WTC11 (cell line): ENCODE data around the gene CYTH3. TPM values are rescaled to one million over a fixed set of nuclear protein-coding genes. Genes with fewer than 3 reads are reported as not detected.

Experiments
- ATAC-seq: fragments of 200-7000 bp; cut with Tn5 transposase; 2 replicates; pipeline ENCODE4 v1.10.0; 2021; ENCODE audit warnings: mild to moderate bottlenecking, moderate library complexity
- CTCF ChIA-PET: fragments of 300-600 bp; sonication (Branson Sonifier 250); formaldehyde crosslinking; loops from one replicate; lab custom pipeline; 2021; ENCODE audit warnings: antibody characterized with exemption; lab: Charles Lee
- POLR2A ChIA-PET: fragments of 350-600 bp; sonication (Branson Sonifier 250); formaldehyde crosslinking; loops from one replicate; lab custom pipeline; 2021; ENCODE audit warnings: antibody characterized with exemption; lab: Charles Lee
- DNase-seq: peaks from one replicate; pipeline ENCODE4 v3.0.0; 2021; ENCODE audit warnings: low spot score
- H3K27ac Mint-ChIP-seq: 2 replicates; pipeline ENCODE4 v1.8.0; 2021; ENCODE audit warnings: mixed read lengths
- H3K27me3 Mint-ChIP-seq: 2 replicates; pipeline ENCODE4 v1.8.0; 2021; ENCODE audit warnings: low read depth, mild to moderate bottlenecking, moderate library complexity, mixed read lengths
- H3K36me3 Mint-ChIP-seq: 2 replicates; pipeline ENCODE4 v1.8.0; 2021; ENCODE audit warnings: mixed read lengths
- H3K4me1 Mint-ChIP-seq: 2 replicates; pipeline ENCODE4 v1.8.0; 2022; ENCODE audit warnings: mixed read lengths
- H3K4me3 Mint-ChIP-seq: 2 replicates; pipeline ENCODE4 v1.8.0; 2021; ENCODE audit warnings: mild to moderate bottlenecking, moderate library complexity, mixed read lengths
- H3K9me3 Mint-ChIP-seq: 2 replicates; pipeline ENCODE4 v1.8.0; 2021; ENCODE audit warnings: mixed read lengths
- FOXK1 ChIP-seq: sonication (generic); formaldehyde crosslinking; IDR thresholded peaks from 2 replicates; pipeline ENCODE4 v1.8.0; 2022; ENCODE audit warnings: mild to moderate bottlenecking, moderate library complexity, missing genetic modification reagents
- NFE2L1 ChIP-seq: sonication (generic); formaldehyde crosslinking; IDR thresholded peaks from 2 replicates; pipeline ENCODE4 v1.8.1; 2023; ENCODE audit warnings: missing genetic modification reagents
- SMAD3 ChIP-seq: sonication (generic); formaldehyde crosslinking; IDR thresholded peaks from 2 replicates; pipeline ENCODE4 v1.8.0; 2022; ENCODE audit warnings: missing genetic modification reagents, mild to moderate bottlenecking, borderline replicate concordance
- SMAD4 ChIP-seq: sonication (generic); formaldehyde crosslinking; IDR thresholded peaks from 2 replicates; pipeline ENCODE4 v1.8.0; 2022; ENCODE audit warnings: mild to moderate bottlenecking, missing genetic modification reagents
- SOX15 ChIP-seq: fragments of 250-450 bp; sonication (Bioruptor Pico); IDR thresholded peaks from 2 replicates; pipeline ENCODE4 v1.9.0; 2021; ENCODE audit warnings: mild to moderate bottlenecking
- TEAD4 ChIP-seq: sonication (generic); formaldehyde crosslinking; IDR thresholded peaks from 2 replicates; pipeline ENCODE4 v1.8.0; 2022; ENCODE audit warnings: mild to moderate bottlenecking, missing genetic modification reagents
- ZNF121 ChIP-seq: sonication (generic); formaldehyde crosslinking; IDR thresholded peaks from 2 replicates; pipeline ENCODE4 v1.8.0; 2023; ENCODE audit warnings: missing genetic modification reagents
- ZNF416 ChIP-seq: fragments of 250-450 bp; sonication (Bioruptor Pico); IDR thresholded peaks from 2 replicates; pipeline ENCODE4 v1.9.0; 2021; ENCODE audit warnings: mild to moderate bottlenecking, inconsistent platforms
- ZNF423 ChIP-seq: fragments of 250-450 bp; sonication (Bioruptor Pico); IDR thresholded peaks from 2 replicates; pipeline ENCODE4 v2.1.2; 2022; ENCODE audit warnings: mild to moderate bottlenecking, moderate library complexity
- total RNA-seq: library from RNA; stranded (reverse); gene quantifications from 3 replicates; pipeline ENCODE4 v1.2.3, GENCODE V29; 2021
- TF ChIP-seq, protein P1 (sequence below): fragments of 250-450 bp; sonication (Bioruptor Pico); IDR thresholded peaks from 2 replicates; pipeline ENCODE4 v1.9.0; 2021; ENCODE audit warnings: mild to moderate bottlenecking
- TF ChIP-seq, protein P2 (sequence below): sonication (generic); formaldehyde crosslinking; IDR thresholded peaks from 2 replicates; pipeline ENCODE4 v1.8.0; 2023; ENCODE audit warnings: mild to moderate bottlenecking, missing genetic modification reagents
- TF ChIP-seq, protein P3 (sequence below): sonication (generic); formaldehyde crosslinking; IDR thresholded peaks from 2 replicates; pipeline ENCODE4 v1.8.0; 2023; ENCODE audit warnings: missing genetic modification reagents, mild to moderate bottlenecking, borderline replicate concordance
- TF ChIP-seq, protein P4 (sequence below): sonication (generic); formaldehyde crosslinking; IDR thresholded peaks from 2 replicates; pipeline ENCODE4 v1.8.1; 2022; ENCODE audit warnings: mild to moderate bottlenecking, moderate library complexity, missing genetic modification reagents

The CYTH3 gene
- total RNA-seq, 1 experiment from 2014 or later, result 13.2 TPM

DNA sequence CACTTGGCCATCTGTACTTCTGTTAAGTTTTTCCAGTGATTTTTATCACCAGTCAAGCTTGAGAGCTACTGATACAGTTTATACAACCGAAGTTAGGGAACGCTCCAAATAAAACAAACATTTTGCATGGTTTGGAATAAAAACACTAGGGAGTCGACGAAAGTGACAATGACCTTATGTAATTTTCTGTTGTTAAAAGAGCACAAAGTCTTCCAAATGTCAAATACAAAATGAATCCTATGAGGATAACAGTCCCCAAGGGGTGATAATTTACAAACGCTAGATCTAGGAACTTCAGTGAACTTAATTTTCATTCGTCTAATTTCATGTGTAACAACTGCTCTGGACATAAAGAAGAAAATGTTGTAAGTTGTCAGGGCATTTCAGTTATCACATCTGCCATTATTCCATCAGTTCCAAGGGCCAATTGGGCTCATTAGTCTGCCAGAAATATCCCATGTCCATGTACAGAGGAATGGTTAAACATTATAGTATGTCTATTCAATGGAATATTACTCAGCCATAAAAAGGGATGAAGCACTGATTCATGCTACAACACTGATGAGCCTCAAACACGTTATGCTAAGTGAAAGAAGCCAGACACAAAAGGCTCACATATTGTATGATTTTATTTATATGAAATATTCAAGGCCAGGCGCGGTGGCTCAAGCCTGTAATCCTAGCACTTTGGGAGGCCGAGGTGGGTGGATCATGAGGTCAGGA is 38.0 kb upstream of the CYTH3 start (continued):
- TF ChIP-seq, protein P1, sequence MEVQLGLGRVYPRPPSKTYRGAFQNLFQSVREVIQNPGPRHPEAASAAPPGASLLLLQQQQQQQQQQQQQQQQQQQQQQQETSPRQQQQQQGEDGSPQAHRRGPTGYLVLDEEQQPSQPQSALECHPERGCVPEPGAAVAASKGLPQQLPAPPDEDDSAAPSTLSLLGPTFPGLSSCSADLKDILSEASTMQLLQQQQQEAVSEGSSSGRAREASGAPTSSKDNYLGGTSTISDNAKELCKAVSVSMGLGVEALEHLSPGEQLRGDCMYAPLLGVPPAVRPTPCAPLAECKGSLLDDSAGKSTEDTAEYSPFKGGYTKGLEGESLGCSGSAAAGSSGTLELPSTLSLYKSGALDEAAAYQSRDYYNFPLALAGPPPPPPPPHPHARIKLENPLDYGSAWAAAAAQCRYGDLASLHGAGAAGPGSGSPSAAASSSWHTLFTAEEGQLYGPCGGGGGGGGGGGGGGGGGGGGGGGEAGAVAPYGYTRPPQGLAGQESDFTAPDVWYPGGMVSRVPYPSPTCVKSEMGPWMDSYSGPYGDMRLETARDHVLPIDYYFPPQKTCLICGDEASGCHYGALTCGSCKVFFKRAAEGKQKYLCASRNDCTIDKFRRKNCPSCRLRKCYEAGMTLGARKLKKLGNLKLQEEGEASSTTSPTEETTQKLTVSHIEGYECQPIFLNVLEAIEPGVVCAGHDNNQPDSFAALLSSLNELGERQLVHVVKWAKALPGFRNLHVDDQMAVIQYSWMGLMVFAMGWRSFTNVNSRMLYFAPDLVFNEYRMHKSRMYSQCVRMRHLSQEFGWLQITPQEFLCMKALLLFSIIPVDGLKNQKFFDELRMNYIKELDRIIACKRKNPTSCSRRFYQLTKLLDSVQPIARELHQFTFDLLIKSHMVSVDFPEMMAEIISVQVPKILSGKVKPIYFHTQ, result no peak
- TF ChIP-seq ZNF121 (CRISPR knock-in tag) (no peak), ZNF416 (CRISPR knock-in tag) (no peak), SMAD3 (CRISPR knock-in tag) (no peak), TEAD4 (no peak), SOX15 (CRISPR knock-in tag) (no peak)
- TF ChIP-seq, protein P2, sequence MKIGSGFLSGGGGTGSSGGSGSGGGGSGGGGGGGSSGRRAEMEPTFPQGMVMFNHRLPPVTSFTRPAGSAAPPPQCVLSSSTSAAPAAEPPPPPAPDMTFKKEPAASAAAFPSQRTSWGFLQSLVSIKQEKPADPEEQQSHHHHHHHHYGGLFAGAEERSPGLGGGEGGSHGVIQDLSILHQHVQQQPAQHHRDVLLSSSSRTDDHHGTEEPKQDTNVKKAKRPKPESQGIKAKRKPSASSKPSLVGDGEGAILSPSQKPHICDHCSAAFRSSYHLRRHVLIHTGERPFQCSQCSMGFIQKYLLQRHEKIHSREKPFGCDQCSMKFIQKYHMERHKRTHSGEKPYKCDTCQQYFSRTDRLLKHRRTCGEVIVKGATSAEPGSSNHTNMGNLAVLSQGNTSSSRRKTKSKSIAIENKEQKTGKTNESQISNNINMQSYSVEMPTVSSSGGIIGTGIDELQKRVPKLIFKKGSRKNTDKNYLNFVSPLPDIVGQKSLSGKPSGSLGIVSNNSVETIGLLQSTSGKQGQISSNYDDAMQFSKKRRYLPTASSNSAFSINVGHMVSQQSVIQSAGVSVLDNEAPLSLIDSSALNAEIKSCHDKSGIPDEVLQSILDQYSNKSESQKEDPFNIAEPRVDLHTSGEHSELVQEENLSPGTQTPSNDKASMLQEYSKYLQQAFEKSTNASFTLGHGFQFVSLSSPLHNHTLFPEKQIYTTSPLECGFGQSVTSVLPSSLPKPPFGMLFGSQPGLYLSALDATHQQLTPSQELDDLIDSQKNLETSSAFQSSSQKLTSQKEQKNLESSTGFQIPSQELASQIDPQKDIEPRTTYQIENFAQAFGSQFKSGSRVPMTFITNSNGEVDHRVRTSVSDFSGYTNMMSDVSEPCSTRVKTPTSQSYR (CRISPR knock-in tag), result no peak
- TF ChIP-seq, protein P3, sequence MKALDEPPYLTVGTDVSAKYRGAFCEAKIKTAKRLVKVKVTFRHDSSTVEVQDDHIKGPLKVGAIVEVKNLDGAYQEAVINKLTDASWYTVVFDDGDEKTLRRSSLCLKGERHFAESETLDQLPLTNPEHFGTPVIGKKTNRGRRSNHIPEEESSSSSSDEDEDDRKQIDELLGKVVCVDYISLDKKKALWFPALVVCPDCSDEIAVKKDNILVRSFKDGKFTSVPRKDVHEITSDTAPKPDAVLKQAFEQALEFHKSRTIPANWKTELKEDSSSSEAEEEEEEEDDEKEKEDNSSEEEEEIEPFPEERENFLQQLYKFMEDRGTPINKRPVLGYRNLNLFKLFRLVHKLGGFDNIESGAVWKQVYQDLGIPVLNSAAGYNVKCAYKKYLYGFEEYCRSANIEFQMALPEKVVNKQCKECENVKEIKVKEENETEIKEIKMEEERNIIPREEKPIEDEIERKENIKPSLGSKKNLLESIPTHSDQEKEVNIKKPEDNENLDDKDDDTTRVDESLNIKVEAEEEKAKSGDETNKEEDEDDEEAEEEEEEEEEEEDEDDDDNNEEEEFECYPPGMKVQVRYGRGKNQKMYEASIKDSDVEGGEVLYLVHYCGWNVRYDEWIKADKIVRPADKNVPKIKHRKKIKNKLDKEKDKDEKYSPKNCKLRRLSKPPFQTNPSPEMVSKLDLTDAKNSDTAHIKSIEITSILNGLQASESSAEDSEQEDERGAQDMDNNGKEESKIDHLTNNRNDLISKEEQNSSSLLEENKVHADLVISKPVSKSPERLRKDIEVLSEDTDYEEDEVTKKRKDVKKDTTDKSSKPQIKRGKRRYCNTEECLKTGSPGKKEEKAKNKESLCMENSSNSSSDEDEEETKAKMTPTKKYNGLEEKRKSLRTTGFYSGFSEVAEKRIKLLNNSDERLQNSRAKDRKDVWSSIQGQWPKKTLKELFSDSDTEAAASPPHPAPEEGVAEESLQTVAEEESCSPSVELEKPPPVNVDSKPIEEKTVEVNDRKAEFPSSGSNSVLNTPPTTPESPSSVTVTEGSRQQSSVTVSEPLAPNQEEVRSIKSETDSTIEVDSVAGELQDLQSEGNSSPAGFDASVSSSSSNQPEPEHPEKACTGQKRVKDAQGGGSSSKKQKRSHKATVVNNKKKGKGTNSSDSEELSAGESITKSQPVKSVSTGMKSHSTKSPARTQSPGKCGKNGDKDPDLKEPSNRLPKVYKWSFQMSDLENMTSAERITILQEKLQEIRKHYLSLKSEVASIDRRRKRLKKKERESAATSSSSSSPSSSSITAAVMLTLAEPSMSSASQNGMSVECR, result no peak

DNA sequence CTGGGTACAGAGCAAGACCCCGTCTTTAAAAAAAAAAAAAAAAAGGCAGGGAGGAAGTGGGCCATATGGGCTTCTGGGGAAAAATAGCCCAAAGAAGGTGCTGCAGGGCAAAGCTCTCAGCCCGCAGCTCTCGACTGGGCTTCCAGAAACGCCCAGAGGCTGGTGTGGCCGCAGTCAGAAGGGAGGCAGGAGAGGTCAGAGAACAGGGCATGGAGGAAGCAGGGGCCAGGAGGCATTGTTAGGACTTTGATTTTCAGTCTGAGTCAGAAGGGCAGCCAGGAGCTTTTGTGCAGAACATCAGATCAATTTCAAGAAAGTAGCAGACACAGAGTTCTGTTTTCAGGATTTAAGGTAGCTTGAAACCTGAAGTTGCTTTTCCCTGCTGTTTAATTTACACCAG is 35.3 kb upstream of the CYTH3 start:
- DNase-seq (no peak), ATAC-seq (peak; percentile 28; the same call in 1 of the 2 replicates)
- ChIA-PET POLR2A (interaction anchor here (0.6 to 0.8 kb wide), 2 partner anchors 19 to 31 kb away, joined by 3 to 5 read pairs; no protein-coding TSS in a partner anchor), CTCF (no interaction called here)
- Mint-ChIP-seq H3K27me3 (no peaks in the 10 kb centered on the region), H3K9me3 (peaks cover 9% of the 10 kb centered on the region; the same call in 1 of the 2 replicates), H3K27ac (peak overlapping the region; percentile 65), H3K4me3 (no peak overlapping the region), H3K36me3 (no peaks in the 10 kb centered on the region), H3K4me1 (no peaks in the 10 kb centered on the region)
- no peak for TF ChIP-seq SMAD4
- no peak for TF ChIP-seq SOX15 (CRISPR knock-in tag)
- TF ChIP-seq, protein P4, sequence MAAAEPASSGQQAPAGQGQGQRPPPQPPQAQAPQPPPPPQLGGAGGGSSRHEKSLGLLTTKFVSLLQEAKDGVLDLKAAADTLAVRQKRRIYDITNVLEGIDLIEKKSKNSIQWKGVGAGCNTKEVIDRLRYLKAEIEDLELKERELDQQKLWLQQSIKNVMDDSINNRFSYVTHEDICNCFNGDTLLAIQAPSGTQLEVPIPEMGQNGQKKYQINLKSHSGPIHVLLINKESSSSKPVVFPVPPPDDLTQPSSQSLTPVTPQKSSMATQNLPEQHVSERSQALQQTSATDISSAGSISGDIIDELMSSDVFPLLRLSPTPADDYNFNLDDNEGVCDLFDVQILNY (CRISPR knock-in tag), result no peak
- TF ChIP-seq NFE2L1 (CRISPR knock-in tag), result no peak
- TF ChIP-seq FOXK1 (CRISPR knock-in tag), result no peak
- no peak for TF ChIP-seq ZNF423 (CRISPR knock-in tag)
- TF ChIP-seq, protein P1, result no peak
